Memory B cell (primary cell): ENCODE results near the gene COQ10A.

ENCODE experiments used
- ATAC-seq: fragments of 150-1000 bp; cut with Tn5 transposase; 2 replicates; pipeline ENCODE4 v1.10.0; 2021; ENCODE audit warnings: low read depth, mild to moderate bottlenecking, moderate library complexity
- DNase-seq, 2 donors: peaks; one replicate each; pipeline ENCODE4 v3.0.0; 2022; ENCODE audit warnings: low spot score in 2 of 2
- H3K27ac Mint-ChIP-seq: one replicate; pipeline ENCODE4 v1.8.0; 2022; ENCODE audit warnings: mild to moderate bottlenecking, moderate library complexity, mixed read lengths
- H3K27me3 Mint-ChIP-seq: one replicate; pipeline ENCODE4 v1.8.0; 2022; ENCODE audit warnings: mixed read lengths
- H3K36me3 Mint-ChIP-seq: one replicate; pipeline ENCODE4 v1.8.0; 2022; ENCODE audit warnings: mild to moderate bottlenecking, mixed read lengths
- H3K4me1 Mint-ChIP-seq: one replicate; pipeline ENCODE4 v1.8.0; 2022; ENCODE audit warnings: mixed read lengths
- H3K4me3 Mint-ChIP-seq: one replicate; pipeline ENCODE4 v1.8.0; 2022; ENCODE audit warnings: mild to moderate bottlenecking, moderate library complexity, mixed read lengths
- H3K9me3 Mint-ChIP-seq: one replicate; pipeline ENCODE4 v1.8.0; 2022; ENCODE audit warnings: mixed read lengths

COQ10A gene

DNA sequence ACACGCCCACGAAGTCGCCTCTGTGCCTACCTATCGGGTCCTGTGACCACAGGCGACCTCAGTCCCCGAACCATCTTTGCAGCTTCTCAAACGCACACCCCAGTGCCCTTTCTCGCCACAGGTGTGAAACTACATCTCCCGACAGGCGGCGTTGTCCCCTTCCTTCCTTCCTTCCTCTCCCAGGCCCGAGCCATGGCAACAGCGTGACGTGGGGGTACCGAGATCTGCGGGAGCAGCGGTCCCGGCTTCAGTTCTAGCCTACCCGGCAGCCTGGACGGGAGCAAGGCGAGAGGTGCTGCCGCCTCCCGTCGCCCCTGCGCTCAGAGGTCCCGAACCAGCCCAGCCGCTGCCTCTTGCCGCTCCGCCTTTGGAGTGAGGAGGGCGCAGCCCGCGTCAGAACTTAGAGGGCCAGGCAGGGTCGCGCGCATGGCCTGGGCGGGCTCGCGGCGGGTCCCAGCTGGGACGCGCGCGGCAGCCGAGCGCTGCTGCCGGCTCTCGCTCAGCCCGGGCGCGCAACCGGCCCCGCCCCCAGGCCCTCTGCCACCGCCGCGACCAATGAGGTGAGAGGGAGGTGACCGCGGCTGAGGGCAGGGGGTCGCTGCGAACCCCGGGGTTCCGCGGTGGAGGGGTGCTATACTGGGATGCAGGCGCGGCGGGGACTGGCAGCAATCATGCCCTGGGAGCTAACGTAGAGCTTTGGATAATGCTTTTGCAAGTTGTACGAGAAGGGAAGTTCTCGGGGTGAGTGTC is at the start of gene COQ10A:
Gene COQ10A (plus strand): TSS at position 250 of the 750 bp plus-strand sequence. CDS start 177 bp downstream, at position 427.
- DNase-seq (peak; percentile 82 to 87), ATAC-seq (peak; percentile 89)
- H3K9me3 Mint-ChIP-seq = no peaks in the 10 kb centered on the region

GRCh38 chr12:56219840-56220239 is 46.9 kb upstream of the COQ10A start:
- H3K27ac Mint-ChIP-seq = peak overlapping the region; percentile 100

More for the DNA sequence above, at the start of gene COQ10A:
- Mint-ChIP-seq H3K4me3 (peak within 1 kb of the TSS; percentile 86), H3K36me3 (peaks cover 9% of the 10 kb centered on the region), H3K27me3 (no peaks in the 10 kb centered on the region), H3K27ac (peak within 1 kb of the TSS; percentile 92), H3K4me1 (peaks cover 10% of the 10 kb centered on the region)

DNA sequence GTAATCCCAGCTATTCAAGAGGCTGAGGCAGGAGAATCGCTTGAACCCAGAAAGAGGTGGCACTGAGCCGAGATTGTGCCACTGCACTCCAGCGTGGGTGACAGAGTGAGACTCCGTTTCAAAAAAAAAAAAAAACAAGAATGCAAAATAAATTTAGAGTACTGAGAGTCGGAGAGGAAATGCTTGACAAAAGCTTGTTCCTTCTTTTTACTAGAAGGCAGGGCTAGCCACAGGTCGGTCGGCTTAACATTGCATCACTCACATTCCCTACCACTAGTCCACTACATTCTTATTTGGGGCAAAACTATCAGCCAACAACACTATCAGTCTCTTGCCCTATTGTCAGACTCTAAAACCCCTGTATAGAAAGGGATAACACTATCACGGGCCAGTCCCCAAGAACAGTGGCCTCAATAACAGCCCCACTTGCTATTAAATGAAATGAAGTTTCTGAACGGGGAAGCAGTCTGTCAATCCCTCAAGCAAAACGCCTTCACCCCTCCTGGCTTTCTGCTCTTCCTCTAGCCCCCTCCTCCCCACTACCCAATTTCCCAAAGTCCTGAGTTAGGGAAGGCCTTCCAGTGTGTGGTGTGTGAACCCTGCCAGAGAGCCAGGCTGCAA is 46.0 kb upstream of the COQ10A start:
- H3K9me3 Mint-ChIP-seq = no peaks in the 10 kb centered on the region
- H3K27me3 Mint-ChIP-seq = no peaks in the 10 kb centered on the region
- DNase-seq = peak; percentile 31 to 49

More at GRCh38 chr12:56219840-56220239, 46.9 kb upstream of the COQ10A start:
- no peaks in the 10 kb centered on the region for H3K27me3 Mint-ChIP-seq
- peaks cover 35% of the 10 kb centered on the region for H3K4me1 Mint-ChIP-seq
- peaks cover 11% of the 10 kb centered on the region for H3K36me3 Mint-ChIP-seq
- DNase-seq (no peak), ATAC-seq (no peak)
- no peaks in the 10 kb centered on the region for H3K9me3 Mint-ChIP-seq
- peak overlapping the region; percentile 57 for H3K4me3 Mint-ChIP-seq

DNA sequence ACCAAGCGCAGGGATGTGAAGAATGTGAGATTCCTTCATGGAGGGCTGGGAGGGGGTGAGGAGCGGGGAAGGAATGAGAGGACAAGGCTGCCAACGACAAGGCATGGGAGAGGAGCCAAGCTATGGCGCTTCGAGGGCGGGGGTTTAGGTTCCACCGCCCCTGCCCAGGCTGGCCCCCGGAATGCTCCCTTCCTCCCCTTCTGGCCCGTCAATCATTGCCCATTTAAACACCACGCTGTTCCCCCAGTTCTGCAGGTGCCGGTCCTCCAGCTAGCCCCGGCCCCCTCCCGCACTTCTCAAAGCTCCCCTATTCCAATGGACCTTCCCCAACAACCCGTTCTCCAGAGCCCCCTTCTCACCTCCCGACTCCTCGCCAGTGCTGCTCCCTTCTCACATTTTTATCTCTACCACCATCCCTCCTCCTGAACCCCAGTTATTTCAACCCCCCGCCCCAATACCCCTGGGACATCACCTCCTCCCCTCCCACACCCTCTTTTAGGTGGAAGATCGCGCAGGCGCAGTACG is 45.4 kb upstream of the COQ10A start:
- H3K4me3 Mint-ChIP-seq = peak overlapping the region; percentile 100
- peak; percentile 16 for ATAC-seq
- H3K36me3 Mint-ChIP-seq = peaks cover 7% of the 10 kb centered on the region
- peak overlapping the region; percentile 100 for H3K27ac Mint-ChIP-seq
- no peak for DNase-seq
- no peaks in the 10 kb centered on the region for H3K27me3 Mint-ChIP-seq
- H3K9me3 Mint-ChIP-seq = no peaks in the 10 kb centered on the region
- peaks cover 38% of the 10 kb centered on the region for H3K4me1 Mint-ChIP-seq

More for the DNA sequence above, 46.0 kb upstream of the COQ10A start:
- ATAC-seq = peak; percentile 49
- peaks cover 6% of the 10 kb centered on the region for H3K36me3 Mint-ChIP-seq
- H3K27ac Mint-ChIP-seq = peak overlapping the region; percentile 100
- peak overlapping the region; percentile 100 for H3K4me3 Mint-ChIP-seq
- peaks cover 39% of the 10 kb centered on the region for H3K4me1 Mint-ChIP-seq

- peak; percentile 75 for ATAC-seq
- Mint-ChIP-seq H3K4me3 (peak within 1 kb of the TSS; percentile 100), H3K9me3 (no peaks in the 10 kb centered on the region), H3K4me1 (peaks cover 35% of the 10 kb centered on the region), H3K36me3 (peaks cover 4% of the 10 kb centered on the region), H3K27ac (peak within 1 kb of the TSS; percentile 100), H3K27me3 (no peaks in the 10 kb centered on the region)
- peak; percentile 89 to 93 for DNase-seq
Observed at GRCh38 chr12:56221757-56222530, 44.8 kb upstream of the COQ10A start, which contains the start of gene RNF41. Gene RNF41, minus strand, starts transcription at chr12:56221922. Its CDS starts 7,875 bp downstream, at chr12:56214047.

DNA sequence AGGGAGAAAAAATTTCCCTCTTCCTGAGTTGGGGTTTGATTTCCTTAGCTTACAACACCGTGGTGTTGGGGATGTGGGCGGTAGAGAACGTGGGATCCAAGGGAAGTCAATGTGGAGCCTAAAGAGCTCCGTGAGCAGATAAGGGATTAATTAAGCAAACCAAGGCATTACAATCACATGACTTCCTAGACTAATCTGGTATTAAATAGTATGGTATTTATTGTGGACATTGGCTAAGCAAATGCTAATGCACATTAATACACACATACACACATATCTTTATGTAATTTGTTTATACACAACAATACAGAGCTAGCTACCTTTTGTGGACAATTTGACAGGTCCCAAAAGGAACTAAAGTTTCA is 44.2 kb upstream of the COQ10A start:
- no peak for DNase-seq
- no peaks in the 10 kb centered on the region for H3K27me3 Mint-ChIP-seq
- H3K27ac Mint-ChIP-seq = peak overlapping the region; percentile 100
- no peak for ATAC-seq
- peaks cover 5% of the 10 kb centered on the region for H3K36me3 Mint-ChIP-seq
- H3K4me3 Mint-ChIP-seq = peak overlapping the region; percentile 100
- no peaks in the 10 kb centered on the region for H3K9me3 Mint-ChIP-seq
- H3K4me1 Mint-ChIP-seq = peaks cover 35% of the 10 kb centered on the region

DNA sequence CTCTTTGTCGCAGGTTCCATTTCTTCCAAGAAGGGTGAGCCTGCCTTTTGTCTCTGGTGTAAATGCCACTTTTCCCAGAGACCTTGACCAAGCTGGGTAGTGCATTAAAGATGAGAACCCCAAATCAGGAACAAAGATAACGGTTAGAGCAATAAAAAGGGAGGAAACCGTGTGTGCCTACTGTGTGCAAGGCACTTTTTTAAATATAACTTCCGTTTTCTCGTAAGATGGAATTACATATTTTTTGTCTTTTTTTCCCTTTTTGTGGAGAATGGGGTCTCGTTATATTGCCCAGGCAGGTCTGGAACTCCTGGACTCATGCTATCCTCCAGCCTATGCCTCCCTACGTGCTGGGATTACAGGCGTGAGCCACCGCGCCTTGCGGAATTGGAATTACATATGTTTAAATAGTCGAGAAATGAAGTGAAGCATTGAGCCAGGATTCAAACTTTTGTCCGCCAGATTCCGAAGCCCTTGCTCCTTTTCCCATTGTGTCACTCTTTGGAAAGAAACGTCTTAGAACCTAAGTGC is 43.1 kb upstream of the COQ10A start:
- peaks cover 5% of the 10 kb centered on the region for H3K36me3 Mint-ChIP-seq
- no peaks in the 10 kb centered on the region for H3K9me3 Mint-ChIP-seq
- H3K27ac Mint-ChIP-seq = peak overlapping the region; percentile 80
- H3K27me3 Mint-ChIP-seq = no peaks in the 10 kb centered on the region
- ATAC-seq (no peak), DNase-seq (no peak)
- peaks cover 35% of the 10 kb centered on the region for H3K4me1 Mint-ChIP-seq
- peak overlapping the region; percentile 82 for H3K4me3 Mint-ChIP-seq

- DNase-seq (peak; percentile 80 to 84), ATAC-seq (peak; percentile 59)
- H3K36me3 Mint-ChIP-seq = peaks cover 5% of the 10 kb centered on the region
- peaks cover 35% of the 10 kb centered on the region for H3K4me1 Mint-ChIP-seq
- no peaks in the 10 kb centered on the region for H3K27me3 Mint-ChIP-seq
- H3K27ac Mint-ChIP-seq = peak within 1 kb of the TSS; percentile 80
- no peaks in the 10 kb centered on the region for H3K9me3 Mint-ChIP-seq
- H3K4me3 Mint-ChIP-seq = peak within 1 kb of the TSS; percentile 82
Observed at GRCh38 chr12:56224102-56224701, 42.5 kb upstream of the COQ10A start, which contains the start of gene NABP2. Gene NABP2, plus strand, starts transcription at chr12:56224342. Its CDS starts 515 bp downstream, at chr12:56224857.

DNA sequence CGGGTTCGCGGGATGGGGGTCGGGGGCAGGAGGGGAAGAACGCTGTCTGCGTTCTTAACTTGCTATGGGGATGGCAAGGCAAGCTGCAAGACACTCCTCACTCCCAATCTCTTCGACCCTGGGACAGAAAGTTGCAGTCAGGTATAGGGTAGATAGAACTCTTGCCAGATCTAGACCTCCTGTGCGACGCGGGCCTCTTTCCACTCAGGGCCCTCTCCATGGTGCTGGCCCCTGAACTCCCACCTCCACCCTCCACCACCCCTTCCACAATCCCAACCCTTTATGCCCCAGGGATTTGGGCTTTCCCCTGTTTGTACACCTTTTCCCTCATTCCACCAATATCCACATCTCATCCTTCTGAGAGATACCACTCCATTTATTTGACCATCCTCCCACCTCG is 41.8 kb upstream of the COQ10A start:
- no peak for DNase-seq
- ATAC-seq = no peak
- H3K9me3 Mint-ChIP-seq = no peaks in the 10 kb centered on the region
- peaks cover 5% of the 10 kb centered on the region for H3K36me3 Mint-ChIP-seq
- peaks cover 35% of the 10 kb centered on the region for H3K4me1 Mint-ChIP-seq
- peak overlapping the region; percentile 80 for H3K27ac Mint-ChIP-seq
- H3K27me3 Mint-ChIP-seq = no peaks in the 10 kb centered on the region
- peak overlapping the region; percentile 82 for H3K4me3 Mint-ChIP-seq

GRCh38 chr12:56229082-56229481 is 37.7 kb upstream of the COQ10A start:
- no peaks in the 10 kb centered on the region for H3K9me3 Mint-ChIP-seq
- no peak for DNase-seq
- ATAC-seq = no peak
- H3K27ac Mint-ChIP-seq = no peak overlapping the region
- H3K36me3 Mint-ChIP-seq = peaks cover 5% of the 10 kb centered on the region
- peaks cover 14% of the 10 kb centered on the region for H3K4me1 Mint-ChIP-seq
- H3K4me3 Mint-ChIP-seq = no peak overlapping the region
- H3K27me3 Mint-ChIP-seq = no peaks in the 10 kb centered on the region

DNA sequence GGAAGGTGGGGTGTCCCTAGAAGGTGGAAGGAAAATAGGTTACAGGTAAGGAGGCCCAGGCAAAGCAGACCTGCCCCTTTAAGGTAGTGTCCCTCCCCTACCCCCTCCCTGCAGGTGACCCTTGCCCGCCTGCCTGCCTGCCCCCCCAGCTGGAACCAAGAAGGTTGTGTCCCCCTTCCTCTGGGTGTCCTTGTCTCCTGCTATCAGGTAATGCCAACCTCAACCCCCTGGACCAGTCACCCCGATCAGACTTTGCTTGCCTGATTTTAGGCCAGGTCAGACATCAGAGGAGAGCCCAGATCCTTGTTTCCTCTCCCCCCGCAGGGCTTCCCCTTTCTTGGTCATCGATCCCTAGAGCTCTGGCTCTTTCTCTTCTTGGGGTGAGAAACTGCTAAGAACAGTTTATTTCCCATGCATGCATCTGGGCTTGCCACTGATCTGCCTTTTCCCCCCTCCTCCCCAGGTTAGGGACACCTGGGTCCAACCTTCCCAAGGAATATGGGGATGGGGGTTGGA is 36.8 kb upstream of the COQ10A start, which contains the start of gene SLC39A5:
Gene SLC39A5 (plus strand): TSS at position 136 of the 516 bp plus-strand sequence. CDS start 1,224 bp downstream, outside the sequence.
- Mint-ChIP-seq H3K9me3 (no peaks in the 10 kb centered on the region), H3K36me3 (peaks cover 5% of the 10 kb centered on the region), H3K27me3 (no peaks in the 10 kb centered on the region), H3K27ac (no peak within 1 kb of the TSS), H3K4me3 (no peak within 1 kb of the TSS), H3K4me1 (peaks cover 9% of the 10 kb centered on the region)
- no peak for ATAC-seq
- DNase-seq = no peak

DNA sequence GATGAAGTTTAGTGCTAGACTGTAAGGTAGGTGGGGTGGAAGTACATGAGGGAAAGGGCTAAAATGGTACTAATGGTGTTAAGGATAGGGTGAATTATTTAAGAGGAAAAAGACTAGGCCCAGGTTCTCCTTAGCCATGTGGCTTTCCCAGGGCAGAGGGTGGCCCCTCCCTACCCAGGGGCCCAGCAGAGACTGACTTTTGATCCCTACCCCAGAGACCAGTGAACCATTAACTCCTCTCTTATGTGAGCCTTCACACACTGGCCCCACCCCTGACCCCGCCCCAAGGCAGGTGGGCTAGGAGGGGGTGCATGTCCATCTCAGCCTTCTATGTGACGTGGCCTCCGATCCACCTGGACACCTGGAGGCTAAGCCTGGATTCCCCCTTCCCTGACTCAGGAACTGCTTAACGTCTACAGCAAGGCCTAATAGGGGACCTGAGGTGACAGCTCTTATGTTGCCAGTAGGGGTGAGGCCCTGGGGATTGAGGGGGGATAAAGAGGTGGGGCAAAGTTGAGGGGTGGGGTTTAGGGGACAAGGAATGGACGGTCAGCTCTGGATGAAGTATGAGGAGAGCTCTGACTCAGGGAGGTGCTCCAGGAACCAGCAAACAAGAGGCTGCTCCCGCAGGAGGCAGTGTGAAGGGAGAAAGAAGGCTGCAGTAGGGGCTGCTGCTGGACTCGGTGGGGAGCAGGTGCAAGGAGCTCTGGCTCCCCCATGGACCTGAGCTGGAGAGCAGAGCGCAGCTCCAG is 36.1 kb upstream of the COQ10A start:
- ATAC-seq (no peak), DNase-seq (no peak)
- H3K4me3 Mint-ChIP-seq = no peak overlapping the region
- peaks cover 3% of the 10 kb centered on the region for H3K4me1 Mint-ChIP-seq
- H3K27ac Mint-ChIP-seq = no peak overlapping the region
- no peaks in the 10 kb centered on the region for H3K9me3 Mint-ChIP-seq
- H3K36me3 Mint-ChIP-seq = peaks cover 5% of the 10 kb centered on the region
- no peaks in the 10 kb centered on the region for H3K27me3 Mint-ChIP-seq
